A172 (cell line): ENCODE measurements around the gene AVL9. TPM values are rescaled to one million over a fixed set of nuclear protein-coding genes. Genes with fewer than 3 reads are reported as not detected.
A peak's percentile ranks its signal among the peaks of the same experiment; 100 is the strongest.

Experiments used
- DNase-seq: peaks from one replicate; pipeline ENCODE4 v3.0.0-alpha.2; 2015; ENCODE audit warnings: low spot score
- total RNA-seq: library from RNA; depleted of rRNA; stranded (reverse); fragments of >200 nt; shearing (Covaris generic); gene quantifications from 2 replicates; pipeline ENCODE4 v1.2.3, GENCODE V29; 2014

Gene AVL9
- total RNA-seq, 1 experiment from 2014 or later: 52.4 TPM

DNA sequence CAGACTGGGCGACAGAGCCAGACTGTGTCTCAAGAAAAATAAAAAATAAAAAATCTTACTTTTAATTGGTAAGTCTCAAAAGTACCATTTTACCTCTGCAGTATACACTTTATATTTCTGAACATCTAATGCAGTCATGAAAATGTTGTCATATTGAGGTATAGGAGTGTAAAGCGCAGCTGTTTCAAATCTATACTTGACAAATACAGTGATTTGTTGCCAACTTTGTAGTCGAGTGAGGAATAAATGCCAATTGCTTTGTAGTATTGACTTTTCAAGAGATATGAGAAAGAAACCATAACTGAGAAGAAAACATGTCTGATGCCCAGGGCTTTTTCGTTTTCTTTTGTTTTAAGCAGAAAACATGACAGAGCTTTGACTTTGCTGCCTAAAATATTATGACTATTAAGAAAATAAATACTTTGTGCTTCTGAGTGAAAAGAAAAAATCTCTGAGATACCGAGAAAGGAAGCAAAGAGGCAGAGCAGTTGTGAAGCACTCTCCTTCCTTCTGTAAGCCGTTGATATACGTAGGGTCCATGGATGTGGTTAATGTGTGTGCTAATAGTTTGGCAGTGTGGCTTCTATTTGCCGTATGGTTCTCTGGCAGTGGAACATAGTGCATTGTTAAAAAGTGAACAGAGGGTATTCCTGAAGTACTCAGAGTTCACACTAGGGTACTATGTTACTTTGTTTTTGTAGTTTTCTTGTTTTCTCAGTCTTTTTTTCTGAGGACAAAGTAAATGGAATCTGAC lies 38.2 kb downstream of the AVL9 start:
- DNase-seq: no peak

- no peak for DNase-seq
These were observed 39.9 kb downstream of the AVL9 start for GRCh38 chr7:32535162-32535702.

DNA sequence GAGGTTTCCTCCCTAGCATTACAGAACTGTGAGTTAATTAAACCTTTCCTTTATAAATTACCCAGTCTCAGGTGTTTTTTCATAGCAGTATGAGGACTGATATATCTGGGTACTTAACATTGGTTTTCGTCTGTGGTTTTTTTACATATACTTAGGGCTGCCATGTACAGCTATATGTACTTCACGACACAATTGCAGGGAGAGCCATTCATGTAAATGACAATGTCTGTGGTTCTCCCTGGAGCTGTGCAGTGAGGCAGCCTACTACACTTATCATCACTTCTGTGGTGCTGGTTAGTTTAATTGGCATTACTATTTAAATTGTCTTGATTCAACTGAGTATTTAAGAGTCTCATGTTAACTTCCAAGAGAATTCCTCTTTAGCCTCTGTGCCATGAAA lies 40.7 kb downstream of the AVL9 start:
- no peak for DNase-seq

DNA sequence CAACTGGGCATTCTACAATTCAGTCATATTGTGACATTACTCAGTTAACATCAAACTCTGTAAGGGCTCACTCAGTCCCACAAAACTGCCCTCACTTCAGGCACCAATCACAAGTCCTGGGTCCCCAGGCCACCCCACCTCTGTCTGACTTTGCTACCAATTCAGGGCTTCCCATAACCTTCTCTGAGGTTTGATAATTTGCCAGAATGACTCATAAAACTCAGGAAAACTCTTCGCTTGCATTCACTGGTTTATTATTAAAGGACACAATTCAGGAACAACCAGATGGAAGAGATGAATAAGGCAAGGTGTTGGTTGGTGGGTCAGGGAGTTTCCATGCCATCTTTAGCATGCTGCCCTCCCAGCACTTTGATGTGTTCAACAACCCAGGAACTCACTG lies 41.3 kb downstream of the AVL9 start:
- peak; percentile 85 for DNase-seq

- DNase-seq: no peak
These were observed 42.5 kb downstream of the AVL9 start for GRCh38 chr7:32537760-32538159.

DNA sequence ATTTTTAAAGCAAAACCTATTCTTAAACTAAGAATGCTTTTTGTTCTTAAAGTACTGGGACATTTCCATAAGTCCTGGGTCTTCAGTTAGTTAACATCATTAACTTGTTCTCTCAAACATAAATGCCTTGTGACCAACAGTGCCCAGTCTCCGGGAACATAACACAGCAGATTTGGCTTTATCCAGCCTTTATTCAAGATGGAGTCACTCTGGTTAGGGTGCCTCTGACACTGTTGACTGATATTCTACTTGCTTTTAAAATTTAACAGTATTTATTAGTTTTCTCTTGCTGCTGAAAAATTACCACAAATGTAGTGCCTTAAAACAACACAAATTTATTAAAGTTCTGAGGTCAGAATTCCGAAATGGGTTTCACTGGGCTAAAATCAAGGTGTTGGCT lies 44.1 kb downstream of the AVL9 start:
- DNase-seq: no peak

DNA sequence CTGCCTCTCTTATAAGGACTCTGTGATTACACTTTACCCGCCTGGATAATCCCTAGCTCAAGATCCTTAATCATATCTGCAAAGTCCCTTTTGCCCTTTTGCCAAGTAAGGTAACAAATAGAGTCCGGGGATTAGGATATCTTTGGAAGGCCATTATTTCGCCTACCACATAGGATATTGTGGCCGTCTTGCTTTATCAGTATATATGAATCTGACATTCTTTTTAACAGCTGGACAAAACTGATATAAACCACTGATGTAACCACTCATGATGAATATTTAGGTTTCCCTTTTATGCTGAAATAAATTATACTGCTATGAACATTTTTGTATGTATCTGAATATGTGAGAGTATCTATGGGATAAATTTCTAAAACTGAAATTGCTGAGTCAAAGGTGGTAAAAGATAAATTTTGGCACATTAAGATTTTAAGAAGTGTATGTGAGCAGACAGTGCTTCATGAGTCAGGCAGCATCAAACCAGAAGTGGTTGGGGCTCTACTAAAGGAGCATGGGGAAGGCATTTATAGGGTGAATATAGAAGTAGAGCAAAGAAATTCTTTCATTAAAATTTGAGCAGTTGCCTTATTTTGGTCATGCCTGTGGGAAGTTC lies 44.7 kb downstream of the AVL9 start:
- DNase-seq: no peak

GRCh38 chr7:32542595-32542994 lies 47.3 kb downstream of the AVL9 start:
- no peak for DNase-seq

- no peak for DNase-seq
These were observed 64.2 kb downstream of the AVL9 start for GRCh38 chr7:32559480-32559879.

DNA sequence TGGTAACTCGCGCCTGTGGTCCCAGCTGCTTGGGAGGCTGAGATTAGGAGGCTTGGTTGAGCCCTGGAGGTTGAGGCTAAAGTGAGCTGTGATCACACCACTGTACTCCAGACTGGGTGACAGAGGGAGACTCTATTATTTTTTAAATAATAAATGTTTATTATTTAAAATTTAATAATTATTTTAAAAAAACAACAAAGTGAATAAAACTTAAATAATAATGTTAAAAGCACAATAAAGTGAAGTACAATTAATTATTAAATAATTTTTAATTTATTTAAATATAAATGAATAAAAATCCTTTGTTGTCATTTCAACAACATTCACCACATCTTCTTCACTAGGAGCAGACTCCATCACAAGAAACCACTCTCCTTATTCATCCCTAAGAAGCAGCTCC lies 64.8 kb downstream of the AVL9 start:
- DNase-seq: no peak

- DNase-seq: no peak
These were observed 66.3 kb downstream of the AVL9 start for GRCh38 chr7:32561613-32562012.

- no peak for DNase-seq
These were observed 69.3 kb downstream of the AVL9 start for GRCh38 chr7:32564542-32564941.

- DNase-seq: no peak
These were observed 74.3 kb downstream of the AVL9 start for GRCh38 chr7:32569388-32570289.

DNA sequence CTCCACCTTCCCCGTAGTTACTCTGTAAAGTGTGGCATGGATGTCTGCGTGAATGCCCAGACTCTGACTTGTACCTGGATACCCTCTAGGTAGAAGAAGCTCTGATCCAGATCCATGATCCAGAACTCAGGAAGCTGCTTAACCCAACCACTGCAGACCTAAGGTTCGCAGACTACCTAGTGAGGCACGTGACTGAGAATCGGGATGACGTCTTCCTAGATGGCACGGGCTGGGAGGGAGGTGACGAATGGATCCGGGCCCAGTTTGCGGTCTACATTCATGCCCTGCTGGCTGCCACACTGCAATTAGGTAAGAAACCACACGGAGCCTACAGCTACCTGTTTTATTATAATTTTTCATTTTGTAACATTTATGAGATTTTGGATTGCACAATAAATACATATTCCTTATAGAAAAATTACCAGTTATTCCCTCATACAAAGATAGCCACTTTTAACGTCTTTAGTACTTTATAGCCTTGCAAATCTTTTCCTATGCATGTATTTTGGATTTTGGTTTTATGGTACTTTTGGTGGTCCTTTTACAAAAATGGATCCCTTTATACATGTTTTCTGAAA lies 77.9 kb downstream of the AVL9 start:
- no peak for DNase-seq

DNA sequence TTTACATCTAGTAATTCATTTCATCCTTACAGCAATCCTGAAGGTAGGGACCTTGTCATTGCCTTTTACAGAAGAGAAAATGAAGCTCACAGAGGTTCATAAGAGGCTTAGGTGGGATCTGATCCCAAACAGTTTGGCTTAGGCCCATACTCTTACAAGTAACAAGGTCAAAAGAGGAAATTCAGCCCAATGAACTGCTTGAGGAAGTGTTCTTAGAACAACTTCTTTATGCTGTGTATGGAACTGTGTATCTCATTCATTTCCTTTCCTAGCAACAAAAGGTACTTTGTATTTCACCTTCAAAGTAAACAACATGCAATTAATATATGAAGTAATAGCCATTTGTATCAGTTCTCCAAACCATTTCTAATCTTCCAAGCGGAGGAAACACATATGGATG lies 79.3 kb downstream of the AVL9 start:
- DNase-seq: no peak

DNA sequence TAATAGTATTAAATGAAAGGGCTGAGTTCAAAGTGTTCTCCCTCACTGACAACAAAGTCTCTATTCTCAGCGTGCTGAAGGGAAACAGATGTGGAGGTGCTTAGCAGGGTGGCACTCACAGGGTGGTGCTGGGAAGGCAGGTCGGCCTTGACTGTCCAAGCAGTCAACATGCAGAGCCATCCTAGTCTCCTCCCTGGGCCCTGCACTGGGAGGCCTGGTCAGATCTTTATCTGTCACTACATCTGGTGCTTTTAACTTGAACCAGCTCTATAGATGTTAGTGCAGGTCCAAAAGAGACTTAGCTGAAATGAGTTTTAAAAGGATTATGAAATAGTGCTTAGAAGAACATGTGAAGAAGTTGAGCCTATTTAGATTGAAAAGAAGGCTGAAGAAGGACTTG lies 82.1 kb downstream of the AVL9 start:
- DNase-seq: no peak

DNA sequence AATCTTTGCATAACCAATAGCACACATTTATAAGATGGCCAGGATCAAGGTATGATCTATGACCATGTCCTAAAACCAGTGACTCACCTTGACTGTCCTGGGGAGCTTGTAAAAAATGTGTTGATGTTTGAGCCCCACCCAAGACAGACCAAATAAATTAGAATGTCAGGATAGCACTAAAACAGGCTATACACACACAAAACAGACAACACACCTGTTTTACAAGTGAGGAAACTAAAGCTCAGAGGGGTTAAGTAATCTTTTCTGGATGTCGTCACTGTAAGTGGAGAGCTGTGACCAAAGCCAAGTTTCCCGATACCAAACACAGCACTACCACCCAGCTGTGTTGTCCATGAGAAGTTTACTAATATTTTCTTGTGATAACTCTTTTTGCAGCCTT lies 84.5 kb downstream of the AVL9 start:
- DNase-seq: no peak

GRCh38 chr7:32580646-32581045 lies 85.4 kb downstream of the AVL9 start:
- DNase-seq: no peak

DNA sequence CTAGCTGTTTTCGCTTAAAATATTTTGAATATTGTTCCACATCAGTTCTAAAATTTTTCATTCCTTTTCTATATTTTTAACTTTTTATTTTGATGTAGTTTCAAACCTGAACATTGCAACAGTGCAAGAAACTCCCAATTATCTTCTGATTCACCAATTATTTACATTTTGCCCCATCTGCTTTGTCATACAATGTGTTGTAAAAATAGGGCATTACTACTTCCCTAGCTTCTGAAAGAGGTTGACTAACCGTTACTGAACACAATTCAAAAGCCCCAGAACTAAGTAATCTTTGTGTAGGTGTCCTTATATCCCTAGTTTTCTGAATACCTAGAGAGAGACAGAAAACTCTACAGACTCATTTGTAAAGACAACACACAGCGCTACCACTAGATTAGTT lies 86.7 kb downstream of the AVL9 start:
- DNase-seq: no peak

- DNase-seq: no peak
These were observed 88.5 kb downstream of the AVL9 start for GRCh38 chr7:32583791-32584190.

GRCh38 chr7:32586291-32587221 lies 91.3 kb downstream of the AVL9 start:
- DNase-seq: peak; percentile 94
